GM10248 (cell line): Measurements from ENCODE around the gene MFAP3.

Source experiments
- CTCF ChIA-PET: fragments of 300-600 bp; sonication (Branson Sonifier 250); formaldehyde crosslinking; extraction: SDS; loops from one replicate; lab custom pipeline; 2021; ENCODE audit warnings: antibody characterized with exemption; lab: Yijun Ruan, JAX
- POLR2A ChIA-PET: fragments of 350-650 bp; sonication (Branson Sonifier 250); formaldehyde crosslinking; extraction: SDS; loops from one replicate; lab custom pipeline; 2020; ENCODE audit warnings: antibody characterized with exemption; lab: Yijun Ruan, JAX
- DNase-seq: peaks from one replicate; pipeline ENCODE4 v3.0.0; 2012; ENCODE audit errors: extremely low spot score
- TF ChIP-seq, protein P1 (sequence below): IDR thresholded peaks from 2 replicates; pipeline ENCODE4 v1.5.1; 2012; ENCODE audit warnings: mild to moderate bottlenecking, low read depth; ENCODE audit errors: extremely low read depth, missing control alignments, control extremely low read depth

MFAP3 gene

GRCh38 chr5:154044581-154044980 lies 5.8 kb downstream of the MFAP3 start:
- TF ChIP-seq, protein P1, sequence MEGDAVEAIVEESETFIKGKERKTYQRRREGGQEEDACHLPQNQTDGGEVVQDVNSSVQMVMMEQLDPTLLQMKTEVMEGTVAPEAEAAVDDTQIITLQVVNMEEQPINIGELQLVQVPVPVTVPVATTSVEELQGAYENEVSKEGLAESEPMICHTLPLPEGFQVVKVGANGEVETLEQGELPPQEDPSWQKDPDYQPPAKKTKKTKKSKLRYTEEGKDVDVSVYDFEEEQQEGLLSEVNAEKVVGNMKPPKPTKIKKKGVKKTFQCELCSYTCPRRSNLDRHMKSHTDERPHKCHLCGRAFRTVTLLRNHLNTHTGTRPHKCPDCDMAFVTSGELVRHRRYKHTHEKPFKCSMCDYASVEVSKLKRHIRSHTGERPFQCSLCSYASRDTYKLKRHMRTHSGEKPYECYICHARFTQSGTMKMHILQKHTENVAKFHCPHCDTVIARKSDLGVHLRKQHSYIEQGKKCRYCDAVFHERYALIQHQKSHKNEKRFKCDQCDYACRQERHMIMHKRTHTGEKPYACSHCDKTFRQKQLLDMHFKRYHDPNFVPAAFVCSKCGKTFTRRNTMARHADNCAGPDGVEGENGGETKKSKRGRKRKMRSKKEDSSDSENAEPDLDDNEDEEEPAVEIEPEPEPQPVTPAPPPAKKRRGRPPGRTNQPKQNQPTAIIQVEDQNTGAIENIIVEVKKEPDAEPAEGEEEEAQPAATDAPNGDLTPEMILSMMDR = no peak
- ChIA-PET CTCF (no interaction called here), POLR2A (no interaction called here)
- DNase-seq = no peak

GRCh38 chr5:154046486-154046885 lies 7.7 kb downstream of the MFAP3 start:
- DNase-seq = no peak
- ChIA-PET POLR2A (no interaction called here), CTCF (interaction anchor here (0.7 to 3.5 kb wide), 5 partner anchors 9 to 359 kb away, joined by 3 to 9 read pairs (median 7); no protein-coding TSS in a partner anchor)
- TF ChIP-seq, protein P1 = no peak

- ChIA-PET CTCF (interaction anchor here (0.8 to 3.5 kb wide), 4 partner anchors 8 to 358 kb away, joined by 3 to 9 read pairs (median 7); no protein-coding TSS in a partner anchor), POLR2A (no interaction called here)
- TF ChIP-seq, protein P1 = no peak
- no peak for DNase-seq
These were observed 8.6 kb downstream of the MFAP3 start for GRCh38 chr5:154047324-154047723.

DNA sequence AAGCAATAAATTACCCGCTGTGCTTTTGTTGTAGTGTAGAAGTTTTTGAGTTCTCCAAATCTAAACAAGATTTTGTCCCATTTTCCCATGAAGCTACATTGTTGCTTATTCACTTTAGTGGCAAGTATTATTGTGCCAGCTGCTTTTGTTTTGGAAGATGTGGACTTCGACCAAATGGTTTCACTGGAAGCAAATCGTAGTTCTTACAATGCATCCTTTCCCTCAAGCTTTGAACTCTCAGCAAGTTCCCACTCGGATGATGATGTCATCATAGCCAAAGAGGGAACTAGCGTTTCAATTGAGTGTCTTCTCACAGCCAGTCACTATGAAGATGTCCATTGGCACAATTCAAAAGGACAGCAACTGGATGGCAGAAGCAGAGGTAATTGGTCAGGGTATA lies 10.9 kb downstream of the MFAP3 start:
- TF ChIP-seq, protein P1 = no peak
- CTCF ChIA-PET = interaction anchor here (1.0 to 1.8 kb wide), 4 partner anchors 9 to 356 kb away, joined by 3 to 9 read pairs (median 3); no protein-coding TSS in a partner anchor
- POLR2A ChIA-PET = interaction anchor here (0.6 kb wide), 1 partner anchor 449 kb away, joined by 3 read pairs; no protein-coding TSS in a partner anchor
- no peak for DNase-seq

DNA sequence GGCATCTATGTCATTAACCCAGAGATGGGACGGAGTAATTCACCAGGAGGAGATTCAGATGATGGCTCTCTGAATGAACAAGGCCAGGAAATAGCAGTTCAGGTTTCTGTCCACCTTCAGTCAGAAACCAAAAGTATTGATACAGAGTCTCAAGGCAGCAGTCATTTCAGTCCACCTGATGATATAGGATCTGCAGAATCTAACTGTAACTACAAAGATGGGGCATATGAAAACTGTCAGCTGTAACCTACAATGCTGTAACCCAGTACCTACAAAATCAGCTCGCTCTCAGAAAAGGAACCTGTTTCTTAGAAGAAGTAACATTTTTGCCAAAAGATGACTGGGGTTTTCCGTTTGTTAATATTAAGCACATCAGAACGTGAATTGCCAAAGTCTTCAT lies 14.7 kb downstream of the MFAP3 start:
- TF ChIP-seq, protein P1 = no peak
- ChIA-PET POLR2A (no interaction called here), CTCF (interaction anchor here (0.9 to 2.6 kb wide), 5 partner anchors 11 to 351 kb away, joined by 3 to 9 read pairs (median 4); no protein-coding TSS in a partner anchor)
- no peak for DNase-seq

GRCh38 chr5:154055201-154055600 lies 16.4 kb downstream of the MFAP3 start:
- TF ChIP-seq, protein P1 = no peak
- POLR2A ChIA-PET = no interaction called here
- DNase-seq = no peak
- CTCF ChIA-PET = interaction anchor here (1.1 to 2.5 kb wide), 8 partner anchors 8 to 413 kb away, joined by 3 to 23 read pairs (median 6); no protein-coding TSS in a partner anchor
